Upper lobe of right lung (tissue), 1 donor: ENCODE results near the gene BMPR1B. TPM values are rescaled to one million over a fixed set of nuclear protein-coding genes. Genes with fewer than 3 reads are reported as not detected.

Experiments used
- ATAC-seq: fragments of 200-7000 bp; cut with Tn5 transposase; one replicate; pipeline ENCODE4 v1.9.1; 2020; ENCODE audit warnings: mild to moderate bottlenecking, moderate library complexity
- DNase-seq: peaks from one replicate; pipeline ENCODE4 v3.0.0-alpha.2; 2020
- H3K27ac ChIP-seq: fragments of 200-600 bp; one replicate; pipeline ENCODE4 v1.8.0; 2022
- H3K27me3 ChIP-seq: fragments of 200-600 bp; one replicate; pipeline ENCODE4 v1.8.0; 2022; ENCODE audit warnings: mild to moderate bottlenecking
- H3K36me3 ChIP-seq: fragments of 200-600 bp; one replicate; pipeline ENCODE4 v1.8.0; 2022
- H3K4me1 ChIP-seq: fragments of 200-600 bp; one replicate; pipeline ENCODE4 v1.8.0; 2022
- H3K4me3 ChIP-seq: fragments of 200-600 bp; one replicate; pipeline ENCODE4 v1.8.0; 2022; ENCODE audit warnings: mild to moderate bottlenecking
- H3K9me3 ChIP-seq: fragments of 200-600 bp; one replicate; pipeline ENCODE4 v1.8.0; 2022
- CTCF ChIP-seq: fragments of 200-600 bp; IDR thresholded peaks from one replicate; pipeline ENCODE4 v1.8.0; 2022; ENCODE audit warnings: antibody characterized with exemption
- intact Hi-C: fragments of 100-400 bp; cut with DNase I; formaldehyde crosslinking; loops from one replicate; pipeline ENCODE4 v1.11.0; 2022
- total RNA-seq: library from RNA; stranded (reverse); fragmentation: NEBNext Ultra II Directional; extraction: Animal tissue kit (Norgen Biotek cat#: 25700); gene quantifications from one replicate; pipeline ENCODE4 v1.2.1, GENCODE V29; 2021
- donor health status: DM: no; HTN: yes; CAD: no; lungs with severe emphysema.

Gene BMPR1B
- total RNA-seq, 1 donor from 2014 or later, result 3.0 TPM

DNA sequence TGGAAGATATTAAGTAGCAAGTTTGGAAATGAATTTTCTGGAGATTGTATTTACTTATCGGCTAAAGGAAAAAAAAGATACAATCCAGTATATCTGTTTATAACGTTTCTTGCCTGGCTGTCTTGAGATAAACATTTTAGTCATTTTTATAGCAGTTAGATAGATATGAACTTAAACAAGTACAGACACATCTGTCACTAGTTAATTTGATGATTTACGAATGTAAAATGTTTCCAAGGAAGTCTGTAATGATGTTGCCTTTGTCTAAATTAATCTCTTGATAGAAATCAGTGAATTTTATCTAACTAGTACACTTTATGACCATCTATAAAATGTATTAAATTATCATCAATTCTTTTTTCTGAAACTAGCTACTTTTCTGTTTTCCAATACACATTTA, 5.7 kb downstream of the BMPR1B start:
- Histone ChIP-seq H3K9me3 (no peaks in the 10 kb centered on the region), H3K27ac (no peak overlapping the region), H3K4me1 (no peaks in the 10 kb centered on the region), H3K4me3 (no peak overlapping the region), H3K27me3 (peaks cover 17% of the 10 kb centered on the region), H3K36me3 (no peaks in the 10 kb centered on the region)
- no peak for TF ChIP-seq CTCF
- intact Hi-C loops, result no loop called here
- DNase-seq (no peak), ATAC-seq (no peak)

DNA sequence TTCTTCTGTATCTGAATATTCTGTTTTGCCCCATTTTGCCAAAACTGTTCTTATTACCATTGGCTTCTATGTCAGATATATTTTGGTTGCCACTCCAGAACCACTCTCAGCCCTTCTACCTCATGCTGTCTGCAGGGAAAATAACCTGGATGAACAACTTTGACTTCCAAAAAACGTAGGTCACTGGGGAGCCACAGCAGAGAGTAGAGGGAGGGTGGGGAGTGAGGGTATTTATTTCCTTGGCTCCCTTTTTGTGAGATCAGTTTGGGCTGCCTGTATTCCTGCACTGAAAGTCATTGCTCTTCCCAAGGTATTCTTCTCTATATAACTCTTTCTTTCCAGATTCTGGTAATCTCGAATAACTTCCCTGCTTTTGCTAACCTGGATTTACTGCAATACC, 6.3 kb downstream of the BMPR1B start:
- TF ChIP-seq CTCF, result no peak
- DNase-seq (no peak), ATAC-seq (no peak)
- no peak overlapping the region for H3K27ac ChIP-seq
- H3K9me3 ChIP-seq, result no peaks in the 10 kb centered on the region
- peaks cover 11% of the 10 kb centered on the region for H3K27me3 ChIP-seq
- no peak overlapping the region for H3K4me3 ChIP-seq
- no peaks in the 10 kb centered on the region for H3K36me3 ChIP-seq
- no peaks in the 10 kb centered on the region for H3K4me1 ChIP-seq
- intact Hi-C loops, result no loop called here

- TF ChIP-seq CTCF, result no peak
- DNase-seq (no peak), ATAC-seq (no peak)
- no peaks in the 10 kb centered on the region for H3K4me1 ChIP-seq
- H3K27me3 ChIP-seq, result peaks cover 3% of the 10 kb centered on the region
- intact Hi-C loops, result no loop called here
- no peaks in the 10 kb centered on the region for H3K36me3 ChIP-seq
- H3K4me3 ChIP-seq, result no peak overlapping the region
- no peaks in the 10 kb centered on the region for H3K9me3 ChIP-seq
- no peak overlapping the region for H3K27ac ChIP-seq
Observed at GRCh38 chr4:94765174-94765573, 7.4 kb downstream of the BMPR1B start.

GRCh38 chr4:94765648-94766047, 7.9 kb downstream of the BMPR1B start:
- Histone ChIP-seq H3K4me3 (no peak overlapping the region), H3K9me3 (no peaks in the 10 kb centered on the region), H3K27ac (no peak overlapping the region), H3K36me3 (no peaks in the 10 kb centered on the region), H3K27me3 (peaks cover 3% of the 10 kb centered on the region), H3K4me1 (no peaks in the 10 kb centered on the region)
- intact Hi-C loops, result no loop called here
- TF ChIP-seq CTCF, result no peak
- ATAC-seq (no peak), DNase-seq (no peak)

- no peaks in the 10 kb centered on the region for H3K36me3 ChIP-seq
- ATAC-seq, result no peak
Observed at GRCh38 chr4:94766856-94767255, 9.1 kb downstream of the BMPR1B start.

More at GRCh38 chr4:94766856-94767255, 9.1 kb downstream of the BMPR1B start:
- no peak for TF ChIP-seq CTCF
- H3K9me3 ChIP-seq, result no peaks in the 10 kb centered on the region
- H3K27ac ChIP-seq, result no peak overlapping the region
- H3K27me3 ChIP-seq, result peaks cover 2% of the 10 kb centered on the region
- intact Hi-C loops, result no loop called here
- H3K4me1 ChIP-seq, result no peaks in the 10 kb centered on the region
- H3K4me3 ChIP-seq, result no peak overlapping the region
- no peak for DNase-seq
